ENCODE measurements around the gene RPL22L1. TPM values are rescaled to one million over a fixed set of nuclear protein-coding genes. Genes with fewer than 3 reads are reported as not detected.
A peak's percentile ranks its signal among the peaks of the same experiment; 100 is the strongest.
"Not testable (repeated sequence)": the region's sequence is repeated elsewhere in the genome, so short reads cannot be mapped to it uniquely, and the experiment has no call there.

Gene RPL22L1
- polyA plus RNA-seq, 1 donor, result 94.4 TPM

DNA sequence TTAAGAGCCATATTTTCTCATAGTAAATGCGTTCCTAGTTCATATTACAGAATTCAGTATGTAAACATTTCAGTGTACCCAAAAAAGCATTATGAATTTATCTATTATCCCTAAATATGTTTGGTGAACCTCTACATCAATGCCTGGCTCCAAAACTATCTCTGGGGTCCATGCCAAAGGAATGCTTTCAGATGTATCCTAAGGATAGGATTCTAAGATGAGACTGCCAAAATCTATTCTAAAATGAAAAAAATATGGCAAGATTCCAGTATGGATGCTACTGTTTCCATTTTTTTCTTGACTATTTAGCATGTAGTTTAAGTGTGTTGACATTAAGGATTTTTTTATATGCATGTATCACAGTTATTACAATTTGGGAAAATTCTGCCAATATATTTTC lies 19.6 kb upstream of the RPL22L1 start:
- Histone ChIP-seq H3K27ac (ENCODE audit: low read length) (no peak overlapping the region), H3K4me1 (ENCODE audit: control insufficient read depth, insufficient read depth, low read length) (no peaks in the 10 kb centered on the region), H3K27me3 (ENCODE audit: control insufficient read depth, insufficient read depth, low read length) (no peaks in the 10 kb centered on the region), H3K4me3 (ENCODE audit: low read length) (no peak overlapping the region), H3K36me3 (ENCODE audit: control insufficient read depth, insufficient read depth, low read length) (no peaks in the 10 kb centered on the region), H3K9me3 (ENCODE audit: control insufficient read depth, low read depth, low read length) (no peaks in the 10 kb centered on the region)
- no CpG with 5 or more reads among the region's 1 CpG for WGBS (ENCODE audit: insufficient coverage, low lambda C conversion rate)
- no peak for DNase-seq

DNA sequence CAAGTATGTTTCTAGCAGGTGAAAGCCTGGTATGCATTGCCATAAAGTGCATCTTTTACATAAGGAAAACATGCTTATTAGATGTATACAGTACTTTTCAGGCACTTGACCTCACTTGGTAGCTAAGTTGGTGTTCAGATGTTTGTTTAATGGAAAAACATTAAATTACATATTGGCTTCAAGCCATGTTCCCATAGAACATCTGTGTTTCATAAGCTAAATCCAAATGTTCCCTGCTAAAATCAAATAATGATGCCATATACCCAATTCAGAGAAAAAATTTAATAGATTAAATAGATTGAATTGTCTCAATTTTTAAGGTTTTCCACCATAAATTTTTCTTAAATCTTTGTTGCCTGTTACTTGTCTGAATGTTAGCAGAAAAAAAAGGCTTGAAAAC lies 19.1 kb upstream of the RPL22L1 start:
- no peaks in the 10 kb centered on the region for H3K36me3 ChIP-seq (ENCODE audit: control insufficient read depth, insufficient read depth, low read length)
- no peak overlapping the region for H3K27ac ChIP-seq (ENCODE audit: low read length)
- H3K4me3 ChIP-seq (ENCODE audit: low read length), result no peak overlapping the region
- H3K27me3 ChIP-seq (ENCODE audit: control insufficient read depth, insufficient read depth, low read length), result no peaks in the 10 kb centered on the region
- H3K4me1 ChIP-seq (ENCODE audit: control insufficient read depth, insufficient read depth, low read length), result no peaks in the 10 kb centered on the region
- H3K9me3 ChIP-seq (ENCODE audit: control insufficient read depth, low read depth, low read length), result no peaks in the 10 kb centered on the region
- no peak for DNase-seq

DNA sequence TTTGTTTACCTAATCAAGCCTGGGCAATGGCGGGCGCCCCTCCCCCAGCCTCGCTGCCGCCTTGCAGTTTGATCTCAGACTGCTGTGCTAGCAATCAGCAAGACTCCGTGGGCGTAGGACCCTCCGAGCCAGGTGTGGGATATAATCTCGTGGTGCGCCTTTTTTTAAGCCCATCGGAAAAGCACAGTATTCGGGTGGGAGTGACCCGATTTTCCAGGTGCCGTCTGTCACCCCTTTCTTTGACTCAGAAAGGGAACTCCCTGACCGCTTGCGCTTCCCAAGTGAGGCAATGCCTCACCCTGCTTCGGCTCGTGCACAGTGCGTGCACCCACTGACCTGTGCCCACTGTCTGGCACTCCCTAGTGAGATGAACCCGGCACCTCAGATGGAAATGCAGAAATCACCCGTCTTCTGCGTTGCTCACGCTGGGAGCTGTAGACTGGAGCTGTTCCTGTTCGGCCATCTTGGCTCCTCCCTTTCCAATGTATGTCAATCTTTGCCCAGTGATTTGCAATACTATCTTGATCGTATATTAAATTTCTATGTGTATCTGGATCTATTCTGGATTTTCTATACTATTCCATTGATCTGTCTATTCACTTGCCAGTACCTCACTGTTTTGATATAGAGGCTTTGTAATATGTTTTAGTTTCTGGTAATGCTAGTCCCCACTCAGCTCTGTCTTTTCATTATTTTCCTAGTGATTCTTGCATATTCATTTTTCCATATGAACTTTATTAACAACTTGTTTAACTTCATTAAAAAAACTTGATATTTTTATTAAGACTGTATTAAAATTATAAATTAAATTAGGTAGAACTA lies 14.3 kb upstream of the RPL22L1 start:
- H3K4me1 ChIP-seq (ENCODE audit: control insufficient read depth, insufficient read depth, low read length); H3K36me3 ChIP-seq (ENCODE audit: control insufficient read depth, insufficient read depth, low read length); H3K27ac ChIP-seq (ENCODE audit: low read length); H3K27me3 ChIP-seq (ENCODE audit: control insufficient read depth, insufficient read depth, low read length); H3K4me3 ChIP-seq (ENCODE audit: low read length); DNase-seq; H3K9me3 ChIP-seq (ENCODE audit: control insufficient read depth, low read depth, low read length): not testable (repeated sequence)
- WGBS (ENCODE audit: insufficient coverage, low lambda C conversion rate), result 100% methylated on average over 3 of the region's 24 CpGs

DNA sequence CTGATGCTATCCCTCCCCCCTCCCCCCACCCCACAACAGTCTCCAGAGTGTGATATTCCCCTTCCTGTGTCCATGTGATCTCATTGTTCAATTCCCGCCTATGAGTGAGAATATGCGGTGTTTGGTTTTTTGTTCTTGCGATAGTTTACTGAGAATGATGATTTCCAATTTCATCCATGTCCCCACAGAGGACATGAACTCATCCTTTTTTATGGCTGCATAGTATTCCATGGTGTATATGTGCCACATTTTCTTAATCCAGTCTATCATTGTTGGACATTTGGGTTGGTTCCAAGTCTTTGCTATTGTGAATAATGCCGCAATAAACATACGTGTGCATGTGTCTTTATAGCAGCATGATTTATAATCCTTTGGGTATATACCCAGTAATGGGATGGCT lies 8.7 kb upstream of the RPL22L1 start:
- not testable (repeated sequence) for DNase-seq; H3K4me1 ChIP-seq (ENCODE audit: control insufficient read depth, insufficient read depth, low read length); H3K9me3 ChIP-seq (ENCODE audit: control insufficient read depth, low read depth, low read length); H3K27me3 ChIP-seq (ENCODE audit: control insufficient read depth, insufficient read depth, low read length); H3K36me3 ChIP-seq (ENCODE audit: control insufficient read depth, insufficient read depth, low read length); H3K27ac ChIP-seq (ENCODE audit: low read length); H3K4me3 ChIP-seq (ENCODE audit: low read length)
- WGBS (ENCODE audit: insufficient coverage, low lambda C conversion rate), result no CpG with 5 or more reads among the region's 5 CpGs

DNA sequence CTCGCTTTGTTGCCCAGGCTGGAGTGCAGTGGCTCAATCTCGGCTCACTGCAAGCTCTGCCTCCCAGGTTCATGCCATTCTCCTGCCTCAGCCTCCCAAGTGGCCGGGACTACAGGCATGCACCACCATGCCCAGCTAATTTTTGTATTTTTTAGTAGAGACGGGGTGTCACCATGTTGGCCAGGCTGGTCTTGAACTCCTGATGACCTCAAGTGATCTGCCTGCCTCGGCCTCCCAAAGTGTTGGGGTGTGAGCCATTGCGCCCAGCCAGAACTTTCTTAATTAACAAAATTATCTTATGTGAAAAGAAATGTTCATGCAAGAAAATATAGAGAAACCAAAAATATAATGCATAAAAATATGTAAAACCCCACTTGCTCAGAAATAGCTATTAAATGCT lies 7.3 kb upstream of the RPL22L1 start:
- not testable (repeated sequence) for H3K36me3 ChIP-seq (ENCODE audit: control insufficient read depth, insufficient read depth, low read length); H3K27me3 ChIP-seq (ENCODE audit: control insufficient read depth, insufficient read depth, low read length); H3K27ac ChIP-seq (ENCODE audit: low read length); H3K9me3 ChIP-seq (ENCODE audit: control insufficient read depth, low read depth, low read length); H3K4me3 ChIP-seq (ENCODE audit: low read length); H3K4me1 ChIP-seq (ENCODE audit: control insufficient read depth, insufficient read depth, low read length); DNase-seq
- WGBS (ENCODE audit: insufficient coverage, low lambda C conversion rate), result no CpG with 5 or more reads among the region's 6 CpGs

DNA sequence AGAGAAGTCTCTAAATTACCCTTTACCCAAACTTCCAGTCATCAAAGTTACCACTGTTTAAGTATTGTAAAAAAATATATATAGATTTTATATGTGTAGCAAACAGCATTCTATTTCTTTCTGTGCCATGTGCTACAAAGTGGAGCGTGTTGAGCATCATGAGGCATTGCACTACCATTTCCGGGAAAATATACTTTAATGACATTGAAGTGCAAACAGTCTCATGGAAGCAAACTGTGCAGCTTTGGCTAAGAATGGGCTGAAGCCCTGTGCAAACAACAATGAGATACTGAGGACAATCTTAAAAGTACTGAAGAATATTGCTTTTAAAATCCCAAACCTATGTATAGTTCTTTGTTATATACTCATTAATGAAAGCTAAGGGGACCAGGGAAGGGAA lies 6.5 kb upstream of the RPL22L1 start:
- Histone ChIP-seq H3K27me3 (ENCODE audit: control insufficient read depth, insufficient read depth, low read length) (no peaks in the 10 kb centered on the region), H3K27ac (ENCODE audit: low read length) (no peak overlapping the region), H3K9me3 (ENCODE audit: control insufficient read depth, low read depth, low read length) (no peaks in the 10 kb centered on the region), H3K36me3 (ENCODE audit: control insufficient read depth, insufficient read depth, low read length) (no peaks in the 10 kb centered on the region), H3K4me1 (ENCODE audit: control insufficient read depth, insufficient read depth, low read length) (no peaks in the 10 kb centered on the region), H3K4me3 (ENCODE audit: low read length) (no peak overlapping the region)
- DNase-seq, result no peak
- no CpG with 5 or more reads among the region's 2 CpGs for WGBS (ENCODE audit: insufficient coverage, low lambda C conversion rate)

DNA sequence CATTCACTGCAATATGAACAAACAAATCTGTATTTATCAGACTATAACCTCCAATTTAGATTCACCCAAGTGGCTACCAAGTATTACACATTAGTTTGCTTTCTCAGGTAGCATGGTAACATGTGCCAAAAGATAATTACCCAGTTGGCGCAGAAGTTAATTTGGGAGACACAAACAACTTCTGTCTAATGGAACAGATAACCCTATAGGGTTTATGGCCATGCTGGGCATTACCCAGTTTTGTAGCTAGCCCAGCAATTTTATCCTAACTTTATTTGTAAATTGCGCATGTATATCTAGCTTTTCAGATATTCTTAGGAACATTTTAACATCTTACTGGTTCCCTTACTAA lies 780 bp downstream of the RPL22L1 start:
- DNase-seq, result peak in 1 of 2 donors; percentile 43
- Histone ChIP-seq H3K9me3 (ENCODE audit: control insufficient read depth, low read depth, low read length) (no peaks in the 10 kb centered on the region), H3K36me3 (ENCODE audit: control insufficient read depth, insufficient read depth, low read length) (peaks cover 20% of the 10 kb centered on the region), H3K4me3 (ENCODE audit: low read length) (peak overlapping the region; percentile 82), H3K27me3 (ENCODE audit: control insufficient read depth, insufficient read depth, low read length) (no peaks in the 10 kb centered on the region), H3K4me1 (ENCODE audit: control insufficient read depth, insufficient read depth, low read length) (peaks cover 8% of the 10 kb centered on the region), H3K27ac (ENCODE audit: low read length) (peak overlapping the region; percentile 90)
- WGBS (ENCODE audit: insufficient coverage, low lambda C conversion rate), result 17% methylated on average over 1 of the region's 2 CpGs

DNA sequence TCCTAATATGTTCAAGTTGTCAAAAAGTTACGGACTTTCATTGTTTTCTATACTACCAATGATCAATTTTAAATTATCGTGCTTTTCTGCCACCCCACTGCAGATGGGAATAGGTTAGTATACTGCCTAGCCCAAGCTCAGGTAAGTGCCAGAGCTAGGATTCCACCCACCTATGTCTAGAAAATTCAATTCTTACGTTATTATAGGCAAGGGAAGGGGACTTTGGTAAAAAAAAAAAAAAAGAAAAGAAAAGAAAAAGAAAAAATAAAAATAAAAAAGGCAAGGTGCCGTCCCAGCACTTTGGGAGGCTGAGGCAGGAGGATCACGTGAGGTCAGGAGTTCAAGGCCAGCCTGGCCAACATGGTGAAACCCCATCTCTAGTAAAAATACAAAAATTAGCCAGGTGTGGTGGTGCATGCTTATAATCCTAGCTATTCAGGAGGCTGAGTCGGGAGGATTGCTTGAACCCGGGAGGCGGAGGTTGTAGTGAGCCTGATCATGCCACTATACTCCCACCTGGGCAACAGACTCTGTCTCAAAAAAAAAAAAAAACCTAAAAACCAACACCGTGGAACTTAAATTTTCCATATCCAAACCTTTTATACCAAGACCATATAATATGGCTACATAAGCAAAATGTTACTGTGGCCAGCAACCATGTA lies 1.3 kb downstream of the RPL22L1 start:
- Histone ChIP-seq H3K36me3 (ENCODE audit: control insufficient read depth, insufficient read depth, low read length) (peaks cover 20% of the 10 kb centered on the region), H3K4me3 (ENCODE audit: low read length) (peak overlapping the region; percentile 82), H3K27ac (ENCODE audit: low read length) (peak overlapping the region; percentile 90), H3K27me3 (ENCODE audit: control insufficient read depth, insufficient read depth, low read length) (no peaks in the 10 kb centered on the region), H3K4me1 (ENCODE audit: control insufficient read depth, insufficient read depth, low read length) (peaks cover 8% of the 10 kb centered on the region), H3K9me3 (ENCODE audit: control insufficient read depth, low read depth, low read length) (no peaks in the 10 kb centered on the region)
- 57% methylated on average over 1 of the region's 9 CpGs for WGBS (ENCODE audit: insufficient coverage, low lambda C conversion rate)
- no peak for DNase-seq

DNA sequence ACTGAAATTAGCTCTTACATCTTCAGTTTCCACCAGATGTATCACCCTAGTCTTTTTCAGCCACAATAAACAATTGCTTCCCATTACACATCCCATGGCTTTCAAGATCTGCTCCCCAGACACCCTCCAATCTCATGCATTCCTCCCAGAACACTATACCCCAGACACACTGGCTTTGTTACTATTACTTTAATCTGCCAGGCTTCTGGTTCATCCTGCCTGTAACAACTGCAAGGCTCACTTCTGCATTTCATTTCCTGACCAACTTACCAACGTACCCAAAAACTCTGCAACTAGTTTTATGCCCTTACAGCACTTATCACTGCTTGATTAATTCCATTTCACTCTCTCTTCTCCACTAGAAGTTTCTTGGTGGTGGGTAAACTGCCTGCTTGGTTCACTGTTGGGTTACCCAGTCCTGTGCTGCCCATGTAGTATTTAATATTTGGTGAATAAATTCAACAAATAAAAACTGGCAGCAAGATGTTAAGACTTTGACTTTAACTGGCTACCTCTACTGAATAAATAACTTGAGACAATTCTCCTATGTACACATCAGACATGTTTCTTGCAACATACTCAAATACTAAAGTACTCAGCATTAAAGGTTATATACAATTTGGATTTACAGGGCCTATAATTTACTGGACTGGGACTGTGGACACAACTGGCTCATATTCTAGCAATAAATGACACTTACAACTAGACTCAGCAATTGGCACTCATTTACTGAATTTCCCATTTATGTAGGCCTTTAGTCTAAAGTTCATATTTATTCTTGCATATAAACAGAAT lies 2.7 kb downstream of the RPL22L1 start:
- Histone ChIP-seq H3K27me3 (ENCODE audit: control insufficient read depth, insufficient read depth, low read length) (no peaks in the 10 kb centered on the region), H3K36me3 (ENCODE audit: control insufficient read depth, insufficient read depth, low read length) (peaks cover 20% of the 10 kb centered on the region), H3K4me3 (ENCODE audit: low read length) (peak overlapping the region; percentile 82), H3K9me3 (ENCODE audit: control insufficient read depth, low read depth, low read length) (no peaks in the 10 kb centered on the region), H3K27ac (ENCODE audit: low read length) (peak overlapping the region; percentile 57), H3K4me1 (ENCODE audit: control insufficient read depth, insufficient read depth, low read length) (peaks cover 8% of the 10 kb centered on the region)
- peak in 1 of 2 donors; percentile 63 for DNase-seq
- 40% methylated on average over 1 of the region's 1 CpG for WGBS (ENCODE audit: insufficient coverage, low lambda C conversion rate)

DNA sequence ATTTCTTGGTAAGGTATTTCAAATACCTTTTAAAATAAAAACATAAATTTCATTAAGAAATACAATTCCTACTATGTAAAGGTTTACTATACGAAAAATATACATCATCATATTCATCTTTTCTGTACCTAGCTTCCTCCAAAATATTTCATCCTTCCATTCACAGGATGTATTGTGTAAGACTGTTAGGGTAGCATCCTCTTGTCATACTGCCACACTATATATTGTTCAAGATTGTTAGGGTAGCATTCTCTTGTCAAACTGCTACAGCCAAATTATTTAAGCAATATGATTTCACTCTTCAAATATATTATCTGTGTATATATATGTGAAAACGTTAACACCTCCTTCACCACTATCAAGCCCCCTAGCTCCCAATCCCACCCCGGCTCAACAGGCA lies 3.5 kb downstream of the RPL22L1 start:
- 100% methylated on average over 1 of the region's 3 CpGs for WGBS (ENCODE audit: insufficient coverage, low lambda C conversion rate)
- Histone ChIP-seq H3K27ac (ENCODE audit: low read length) (no peak overlapping the region), H3K4me3 (ENCODE audit: low read length) (no peak overlapping the region), H3K9me3 (ENCODE audit: control insufficient read depth, low read depth, low read length) (no peaks in the 10 kb centered on the region), H3K36me3 (ENCODE audit: control insufficient read depth, insufficient read depth, low read length) (peaks cover 20% of the 10 kb centered on the region), H3K27me3 (ENCODE audit: control insufficient read depth, insufficient read depth, low read length) (no peaks in the 10 kb centered on the region), H3K4me1 (ENCODE audit: control insufficient read depth, insufficient read depth, low read length) (peaks cover 8% of the 10 kb centered on the region)
- no peak for DNase-seq
